H1 (cell line): ENCODE results near the gene SLC34A1. TPM values are rescaled to one million over a fixed set of nuclear protein-coding genes. Genes with fewer than 3 reads are reported as not detected.

Source experiments
- CTCF ChIA-PET: fragments of 300-600 bp; sonication (Branson Sonifier 250); formaldehyde crosslinking; loops from one replicate; lab custom pipeline; 2021; ENCODE audit not compliant: partially characterized antibody; lab: Charles Lee
- POLR2A ChIA-PET: fragments of 300-600 bp; sonication (Branson Sonifier 250); formaldehyde crosslinking; loops from one replicate; lab custom pipeline; 2021; ENCODE audit warnings: inconsistent platforms; ENCODE audit not compliant: partially characterized antibody; lab: Charles Lee
- DNase-seq, 2 experiments: peaks; one replicate each; pipeline versions ENCODE4 v3.0.0 to v3.0.0-alpha.2; 2010 to 2022; ENCODE audit warnings: low spot score in 2 of 2, low read depth in 1 of 2, mixed read lengths in 1 of 2
- FAIRE-seq: peaks from 2 replicates; lab custom pipeline; 2011; peaks lifted over from hg19 to GRCh38; lab: Jason Lieb, UNC
- H2AFZ ChIP-seq: 2 replicates; pipeline ENCODE4 v1.8.1; 2012; ENCODE audit warnings: low read length, inconsistent platforms
- H2AK5ac ChIP-seq: 2 replicates; pipeline ENCODE4 v1.6.1; 2013; ENCODE audit warnings: low read depth, low read length
- H2BK120ac ChIP-seq: replicated peaks from 2 replicates; pipeline ENCODE3; 2013; ENCODE audit warnings: low read depth, low read length, inconsistent platforms
- H2BK12ac ChIP-seq: 2 replicates; pipeline ENCODE4 v1.6.1; 2013; ENCODE audit warnings: low read depth, low read length
- H2BK15ac ChIP-seq: 2 replicates; pipeline ENCODE4 v1.6.1; 2013; ENCODE audit warnings: low read length
- H2BK20ac ChIP-seq: 2 replicates; pipeline ENCODE4 v1.6.1; 2013; ENCODE audit warnings: low read length
- H2BK5ac ChIP-seq: 2 replicates; pipeline ENCODE4 v1.6.1; 2013; ENCODE audit warnings: low read depth, low read length
- H3K14ac ChIP-seq: 2 replicates; pipeline ENCODE4 v1.6.1; 2013; ENCODE audit warnings: inconsistent platforms; ENCODE audit not compliant: insufficient read length
- H3K18ac ChIP-seq: 2 replicates; pipeline ENCODE4 v1.6.1; 2013; ENCODE audit warnings: low read length; ENCODE audit errors: extremely low read depth
- H3K23ac ChIP-seq: 2 replicates; pipeline ENCODE4 v1.6.1; 2013; ENCODE audit warnings: inconsistent platforms; ENCODE audit not compliant: insufficient read length
- H3K23me2 ChIP-seq: 2 replicates; pipeline ENCODE4 v1.6.1; 2013; ENCODE audit warnings: low read depth, low read length
- H3K27ac ChIP-seq: 2 replicates; pipeline ENCODE4 v1.6.1; 2011; ENCODE audit warnings: low read depth, low read length, inconsistent platforms
- H3K27me3 ChIP-seq, 4 experiments: replicated peaks in 1 of 4; 1 replicate in 1 of 4; 2 replicates in 3 of 4; pipeline versions ENCODE4 v1.6.1 to v1.8.1; 2011 to 2013; ENCODE audit warnings: low read length in 3 of 4, mild to moderate bottlenecking in 3 of 4, inconsistent platforms in 2 of 4, mixed read lengths in 2 of 4, moderate library complexity in 1 of 4; ENCODE audit not compliant: control insufficient read depth in 3 of 4, insufficient read depth in 3 of 4; ENCODE audit errors: extremely low read depth in 1 of 4
- H3K36me3 ChIP-seq, 4 experiments: 2 replicates each; pipeline versions ENCODE4 v1.6.1 to v1.8.1; 2011 to 2013; ENCODE audit warnings: mild to moderate bottlenecking in 4 of 4, low read length in 3 of 4, moderate library complexity in 2 of 4, control low read depth in 1 of 4, inconsistent platforms in 1 of 4; ENCODE audit not compliant: insufficient read depth in 4 of 4, control insufficient read depth in 2 of 4
- H3K4ac ChIP-seq: replicated peaks from 2 replicates; pipeline ENCODE3; 2013; ENCODE audit warnings: low read length, low read depth, mixed read lengths, inconsistent platforms; ENCODE audit not compliant: insufficient read length
- H3K4me1 ChIP-seq, 4 experiments: replicated peaks in 1 of 4; 1 replicate in 1 of 4; 2 replicates in 3 of 4; pipeline versions ENCODE4 v1.6.1 to v1.8.1; 2011 to 2013; ENCODE audit warnings: low read length in 3 of 4, inconsistent platforms in 2 of 4, mixed read lengths in 1 of 4; ENCODE audit not compliant: insufficient read depth in 4 of 4, control insufficient read depth in 3 of 4
- H3K4me2 ChIP-seq, 2 experiments: 2 replicates each; pipeline versions ENCODE4 v1.6.1 to v1.8.1; 2011 to 2013; ENCODE audit warnings: low read depth in 2 of 2, low read length in 2 of 2, control low read depth in 1 of 2, inconsistent platforms in 1 of 2, mild to moderate bottlenecking in 1 of 2; ENCODE audit not compliant: insufficient read depth in 1 of 2
- H3K4me3 ChIP-seq, 4 experiments: fragments of 200-600, 300-600 bp in 1 of 4; sonication (generic), shearing (Covaris generic), sonication (Bioruptor Twin) in 1 of 4; 2 replicates each; pipeline versions ENCODE4 v1.5.1 to v1.8.1; 2011 to 2016; ENCODE audit warnings: low read length in 4 of 4, low read depth in 3 of 4, control low read depth in 2 of 4, inconsistent platforms in 2 of 4, mild to moderate bottlenecking in 2 of 4, mixed read lengths in 1 of 4, moderate library complexity in 1 of 4; ENCODE audit not compliant: insufficient read depth in 2 of 4; ENCODE audit errors: extremely low read depth in 1 of 4
- H3K56ac ChIP-seq: replicated peaks from 2 replicates; pipeline ENCODE3; 2013; ENCODE audit warnings: low read depth, mild to moderate bottlenecking, mixed read lengths, low read length, inconsistent platforms; ENCODE audit not compliant: insufficient read length
- H3K79me1 ChIP-seq: 2 replicates; pipeline ENCODE4 v1.6.1; 2013; ENCODE audit warnings: low read depth, low read length, control low read depth
- H3K79me2 ChIP-seq, 2 experiments: 2 replicates each; pipeline versions ENCODE4 v1.6.1 to v1.8.1; 2012 to 2013; ENCODE audit warnings: low read length in 2 of 2, mild to moderate bottlenecking in 2 of 2, inconsistent platforms in 1 of 2; ENCODE audit not compliant: insufficient read depth in 2 of 2, control insufficient read depth in 1 of 2
- H3K9ac ChIP-seq, 4 experiments: replicated peaks in 1 of 4; 1 replicate in 1 of 4; 2 replicates in 3 of 4; pipeline versions ENCODE4 v1.6.1 to v1.8.1; 2011 to 2013; ENCODE audit warnings: low read depth in 3 of 4, low read length in 3 of 4, control low read depth in 2 of 4, mild to moderate bottlenecking in 2 of 4, moderate library complexity in 2 of 4, inconsistent platforms in 1 of 4; ENCODE audit errors: extremely low read depth in 1 of 4
- H3K9me3 ChIP-seq, 2 experiments: 2 replicates each; pipeline versions ENCODE4 v1.6.1 to v1.8.1; 2012 to 2013; ENCODE audit warnings: mild to moderate bottlenecking in 2 of 2, moderate library complexity in 2 of 2, control low read depth in 1 of 2, inconsistent platforms in 1 of 2, low read depth in 1 of 2, low read length in 1 of 2, mixed read lengths in 1 of 2; ENCODE audit not compliant: insufficient read depth in 2 of 2
- H4K20me1 ChIP-seq, 2 experiments: replicated peaks in 1 of 2; 2 replicates each; pipeline versions ENCODE3 to v1.8.1; 2011 to 2013; ENCODE audit warnings: inconsistent platforms in 2 of 2, low read length in 2 of 2, mild to moderate bottlenecking in 1 of 2; ENCODE audit not compliant: insufficient read depth in 2 of 2, control insufficient read depth in 1 of 2
- H4K5ac ChIP-seq: 2 replicates; pipeline ENCODE4 v1.6.1; 2013; ENCODE audit warnings: low read length, low read depth, mixed read lengths, inconsistent platforms; ENCODE audit not compliant: insufficient read length
- H4K8ac ChIP-seq: 2 replicates; pipeline ENCODE4 v1.8.0; 2013; ENCODE audit warnings: mild to moderate bottlenecking, moderate library complexity, low read length, inconsistent platforms; ENCODE audit not compliant: insufficient read depth; ENCODE audit errors: extremely low read depth
- H4K91ac ChIP-seq: replicated peaks from 2 replicates; pipeline ENCODE3; 2013; ENCODE audit warnings: low read length, mixed read lengths, inconsistent platforms; ENCODE audit not compliant: insufficient read length
- BCL11A ChIP-seq, 2 experiments: IDR thresholded peaks; one replicate each; pipeline ENCODE4 v1.6.1; 2011; ENCODE audit warnings: low read depth in 2 of 2, low read length in 2 of 2, mild to moderate bottlenecking in 2 of 2
- KDM4A ChIP-seq: IDR thresholded peaks from one replicate; pipeline ENCODE4 v1.7.1; 2012; ENCODE audit warnings: low read depth, mild to moderate bottlenecking, moderate library complexity, low read length, inconsistent platforms; ENCODE audit not compliant: severe bottlenecking
- MAFK ChIP-seq: IDR thresholded peaks from 2 replicates; pipeline ENCODE4 v1.6.1; 2012; ENCODE audit warnings: low read depth, mild to moderate bottlenecking, improper control_type of control experiment, low read length
- RNF2 ChIP-seq: fragments of 200-900, 300-1000 bp; sonication (generic); IDR thresholded peaks from 2 replicates; pipeline ENCODE4 v1.7.1; 2016; ENCODE audit warnings: borderline replicate concordance, low read depth, mild to moderate bottlenecking, antibody characterized with exemption, low read length; ENCODE audit not compliant: poor library complexity, severe bottlenecking; ENCODE audit errors: missing control alignments
- RXRA ChIP-seq: IDR thresholded peaks from 2 replicates; pipeline ENCODE4 v1.6.1; 2011; ENCODE audit warnings: low read depth, mild to moderate bottlenecking, low read length, moderate library complexity; ENCODE audit not compliant: insufficient read depth
- SRF ChIP-seq: IDR thresholded peaks from 2 replicates; pipeline ENCODE4 v1.6.1; 2011; ENCODE audit warnings: mild to moderate bottlenecking, low read depth, low read length, moderate library complexity
- SUZ12 ChIP-seq: fragments of 200-600 bp; sonication (generic); IDR thresholded peaks from 2 replicates; pipeline ENCODE4 v1.6.1; 2012; ENCODE audit warnings: mild to moderate bottlenecking, inconsistent platforms, low read length, moderate library complexity, mixed read lengths
- TEAD4 ChIP-seq: IDR thresholded peaks from 2 replicates; pipeline ENCODE4 v1.6.1; 2012; ENCODE audit warnings: low read depth, low read length, inconsistent platforms, mixed read lengths
- WGBS, 2 experiments: shearing (Covaris generic) in 1 of 2; methylation state at CpG; one replicate each; pipeline versions ENCODE4 v1.1.6 to v1.1.7; 2013 to 2015; ENCODE audit warnings: low lambda C conversion rate in 2 of 2, mixed read lengths in 2 of 2, inconsistent platforms in 1 of 2, low coverage in 1 of 2, missing lambda C conversion rate in 1 of 2; ENCODE audit not compliant: insufficient replicate concordance in 2 of 2, insufficient coverage in 1 of 2, insufficient read length in 1 of 2; ENCODE audit errors: extremely low coverage in 1 of 2, missing lambda C conversion rate in 1 of 2; 5-methylcytosine and 5-hydroxymethylcytosine counted together
- polyA plus RNA-seq, 7 experiments: library from polyadenylated mRNA; depleted of rRNA in 3 of 7; stranded (reverse) in 5 of 7; unstranded in 2 of 7; fragments of >200 nt in 5 of 7; fragments of 200-250 nt in 2 of 7; gene quantifications; 1 replicate in 5 of 7; 2 replicates in 1 of 7; 4 replicates in 1 of 7; pipeline versions ENCODE4 v1.2.1 to v1.2.3, GENCODE V29; 2011 to 2013; ENCODE audit warnings: missing spikeins in 2 of 7, mixed read lengths in 2 of 7
- total RNA-seq: library from RNA; stranded (reverse); fragmentation: NEBNext Ultra II Directional; extraction: Animal tissue kit (Norgen Biotek cat#: 25700); gene quantifications from 2 replicates; pipeline ENCODE4 v1.2.1, GENCODE V29; 2021
- TF ChIP-seq, protein P1 (sequence below): IDR thresholded peaks from 2 replicates; pipeline ENCODE4 v1.6.1; 2012; ENCODE audit warnings: inconsistent platforms
- TF ChIP-seq, protein P2 (sequence below): IDR thresholded peaks from 2 replicates; pipeline ENCODE4 v1.6.1; 2012; ENCODE audit warnings: inconsistent platforms

SLC34A1 gene
- total and polyA plus RNA-seq, 2 of the 8 experiments (the other 6 are each of a cell fraction or from before 2014, with no cell fraction given): not detected

DNA sequence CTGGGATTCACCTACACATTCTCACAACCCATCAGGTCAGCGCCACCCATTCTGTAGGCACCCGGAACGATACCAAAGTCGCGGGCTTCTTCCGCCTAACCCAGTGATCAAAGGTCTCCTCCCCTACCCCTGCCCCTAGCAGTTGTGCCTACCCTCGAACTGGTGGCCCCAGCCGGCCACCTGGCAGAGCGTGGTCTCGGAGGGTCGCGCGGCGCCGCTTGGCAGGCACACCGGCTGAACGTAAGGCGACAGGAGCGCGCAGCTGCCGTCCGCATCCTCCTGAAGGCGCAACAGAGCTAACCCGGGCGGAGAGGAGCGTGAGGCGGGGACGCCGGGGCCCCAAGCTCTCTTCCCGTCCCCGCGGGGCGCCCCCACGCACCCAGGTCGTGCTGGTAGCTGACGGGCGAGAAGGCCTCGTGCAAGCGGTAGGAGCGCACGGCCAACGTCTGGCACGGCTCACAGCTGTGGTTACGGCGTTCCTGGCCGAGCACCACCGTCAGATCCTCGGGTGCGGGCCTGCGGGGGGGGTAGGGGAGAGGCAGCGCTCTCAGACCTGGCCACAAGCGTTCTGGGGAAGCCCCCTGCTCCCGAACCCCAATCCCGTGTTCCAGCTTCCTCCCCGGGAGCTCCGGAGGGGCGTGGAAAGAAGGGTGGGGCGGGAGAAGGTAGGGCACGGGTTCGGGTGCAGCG, 19.0 kb downstream of the SLC34A1 start:
- Histone ChIP-seq H3K4me3 (peak overlapping the region; percentile 9 to 65 (median 48)), H3K9me3 (no peaks in the 10 kb centered on the region), H3K4ac (peak overlapping the region; percentile 54), H2AFZ (peak overlapping the region; percentile 31; the same call in 1 of the 2 replicates), H3K79me2 (no peaks in the 10 kb centered on the region), H3K23ac (no peak overlapping the region), H3K23me2 (peaks cover 13% of the 10 kb centered on the region; the same call in 1 of the 2 replicates), H3K36me3 (no peaks in the 10 kb centered on the region), H4K20me1 (no peaks in the 10 kb centered on the region), H4K91ac (peak overlapping the region; percentile 84), H3K14ac (no peak overlapping the region), H2BK20ac (peak overlapping the region; percentile 6; the same call in 1 of the 2 replicates), H4K5ac (peak overlapping the region; percentile 26), H3K27ac (no peak overlapping the region), H3K9ac (no peak overlapping the region; a peak in 2 of 7 replicates), H2BK5ac (peak overlapping the region; percentile 56; the same call in 1 of the 2 replicates), H2BK15ac (peak overlapping the region; percentile 72; the same call in 1 of the 2 replicates), H3K79me1 (no peaks in the 10 kb centered on the region), H3K27me3 (peaks cover 22 to 66% (median 44%) of the 10 kb centered on the region in 4 experiments), H3K4me2 (peak overlapping the region; percentile 82 to 93), H2BK120ac (peak overlapping the region; percentile 45), H3K56ac (peak overlapping the region; percentile 6), H3K18ac (peak overlapping the region; percentile 95), H2BK12ac (peak overlapping the region; percentile 80; the same call in 1 of the 2 replicates), H3K4me1 (peaks cover 0 to 22% (median 14%) of the 10 kb centered on the region in 4 experiments; a peak in 5 of 7 replicates), H2AK5ac (no peak overlapping the region), H4K8ac (peak overlapping the region; percentile 79)
- ChIA-PET POLR2A (interaction anchor here (0.7 to 10.8 kb wide), 20 partner anchors 10 to 100 kb away, joined by 3 to 143 read pairs (median 4); partner anchors contain the start of genes GRK6, LMAN2, PDLIM7 and PRELID1), CTCF (interaction anchor here (0.9 to 10.5 kb wide), 22 partner anchors 9 to 289 kb away, joined by 3 to 343 read pairs (median 14); partner anchors contain the start of genes GRK6, LMAN2, PRR7 and RGS14)
- FAIRE-seq (no peak), DNase-seq (peak in 1 of 2 experiments; percentile 74)
- WGBS, 2 experiments: 3% methylated on average over 60 of the region's 61 CpGs; no CpG with 5 or more reads in 1 of the 2 experiments
- TF ChIP-seq SRF (no peak), KDM4A (peak; percentile 23), RNF2 (peak; percentile 32), RXRA (no peak), BCL11A (IDR thresholded peaks at IDR 0.05; ENCODE audit: low read depth in 2 of 2, low read length in 2 of 2) (no peak), TEAD4 (no peak), MAFK (no peak), SUZ12 (peak; percentile 32)
- TF ChIP-seq, protein P1, sequence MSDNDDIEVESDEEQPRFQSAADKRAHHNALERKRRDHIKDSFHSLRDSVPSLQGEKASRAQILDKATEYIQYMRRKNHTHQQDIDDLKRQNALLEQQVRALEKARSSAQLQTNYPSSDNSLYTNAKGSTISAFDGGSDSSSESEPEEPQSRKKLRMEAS: peak; percentile 63
- TF ChIP-seq, protein P2, sequence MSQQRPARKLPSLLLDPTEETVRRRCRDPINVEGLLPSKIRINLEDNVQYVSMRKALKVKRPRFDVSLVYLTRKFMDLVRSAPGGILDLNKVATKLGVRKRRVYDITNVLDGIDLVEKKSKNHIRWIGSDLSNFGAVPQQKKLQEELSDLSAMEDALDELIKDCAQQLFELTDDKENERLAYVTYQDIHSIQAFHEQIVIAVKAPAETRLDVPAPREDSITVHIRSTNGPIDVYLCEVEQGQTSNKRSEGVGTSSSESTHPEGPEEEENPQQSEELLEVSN: no peak; the same call in 1 of the 2 replicates
